Activated CD8-positive, alpha-beta T cell treated with anti-CD3 and anti-CD28 coated beads, Interleukin-2, amount 10 ng/mL, durations not matched to agents 7 days and 5 days (primary cell): ENCODE data around the gene SOCS2. TPM values are rescaled to one million over a fixed set of nuclear protein-coding genes. Genes with fewer than 3 reads are reported as not detected.
A peak's percentile ranks its signal among the peaks of the same experiment; 100 is the strongest.

Experiments used
- ATAC-seq: fragments of 150-1000 bp; cut with Tn5 transposase; one replicate; pipeline ENCODE4 v1.10.0; 2021; ENCODE audit warnings: moderate library complexity
- CTCF ChIA-PET: fragments of 350-600 bp; sonication (Branson Sonifier 250); formaldehyde crosslinking; loops from one replicate; lab custom pipeline; 2021; ENCODE audit warnings: antibody characterized with exemption; lab: Charles Lee
- POLR2A ChIA-PET: fragments of 350-600 bp; sonication (Branson Sonifier 250); formaldehyde crosslinking; loops from one replicate; lab custom pipeline; 2021; ENCODE audit warnings: antibody characterized with exemption; lab: Charles Lee
- DNase-seq: peaks from one replicate; pipeline ENCODE4 v3.0.0-alpha.2; 2020
- H3K27ac Mint-ChIP-seq: one replicate; pipeline ENCODE4 v1.8.0; 2021; ENCODE audit warnings: mild to moderate bottlenecking, mixed read lengths
- H3K27me3 Mint-ChIP-seq: one replicate; pipeline ENCODE4 v1.8.0; 2021; ENCODE audit warnings: low read depth, mixed read lengths
- H3K36me3 Mint-ChIP-seq: one replicate; pipeline ENCODE4 v1.8.0; 2021; ENCODE audit warnings: low read depth, mixed read lengths
- H3K4me1 Mint-ChIP-seq: one replicate; pipeline ENCODE4 v1.8.0; 2021; ENCODE audit warnings: low read depth, mixed read lengths
- H3K4me3 Mint-ChIP-seq: one replicate; pipeline ENCODE4 v1.8.0; 2021; ENCODE audit warnings: mild to moderate bottlenecking, mixed read lengths
- H3K9me3 Mint-ChIP-seq: one replicate; pipeline ENCODE4 v1.8.0; 2022; ENCODE audit warnings: mixed read lengths; ENCODE audit not compliant: insufficient read depth
- total RNA-seq, 2 experiments: library from RNA; stranded (reverse); gene quantifications; one replicate each; pipeline ENCODE4 v1.2.3, GENCODE V29; 2021

The SOCS2 gene
- total RNA-seq, 2 experiments from 2014 or later, result 33.7 to 39.0 TPM

GRCh38 chr12:93595351-93595750 is 22.9 kb downstream of the SOCS2 start:
- POLR2A ChIA-PET, result interaction anchor here (1.0 kb wide), 1 partner anchor 81 kb away, joined by 3 read pairs; no protein-coding TSS in a partner anchor
- ATAC-seq (no peak), DNase-seq (no peak)
- Mint-ChIP-seq H3K36me3 (no peaks in the 10 kb centered on the region), H3K9me3 (no peaks in the 10 kb centered on the region), H3K27me3 (peaks cover 51% of the 10 kb centered on the region), H3K27ac (no peak overlapping the region), H3K4me1 (peaks cover 12% of the 10 kb centered on the region), H3K4me3 (no peak overlapping the region)
- CTCF ChIA-PET, result interaction anchor here (0.9 to 3.4 kb wide), 2 partner anchors 15 to 507 kb away, joined by 3 to 14 read pairs; no protein-coding TSS in a partner anchor

- Mint-ChIP-seq H3K36me3 (no peaks in the 10 kb centered on the region), H3K4me1 (no peaks in the 10 kb centered on the region), H3K27me3 (peaks cover 43% of the 10 kb centered on the region), H3K9me3 (no peaks in the 10 kb centered on the region), H3K4me3 (no peak overlapping the region), H3K27ac (no peak overlapping the region)
- DNase-seq, result no peak
- ChIA-PET POLR2A (no interaction called here), CTCF (interaction anchor here (1.2 kb wide), 1 partner anchor 504 kb away, joined by 3 read pairs; no protein-coding TSS in a partner anchor)
- ATAC-seq, result no peak
These were observed 25.1 kb downstream of the SOCS2 start for GRCh38 chr12:93597608-93598007.

- POLR2A ChIA-PET, result no interaction called here
These were observed 26.7 kb downstream of the SOCS2 start for GRCh38 chr12:93599192-93599591.

GRCh38 chr12:93601591-93601990 is 29.1 kb downstream of the SOCS2 start:
- no peak overlapping the region for H3K4me3 Mint-ChIP-seq
- no peaks in the 10 kb centered on the region for H3K9me3 Mint-ChIP-seq
- ATAC-seq, result no peak
- H3K27ac Mint-ChIP-seq, result no peak overlapping the region
- no peaks in the 10 kb centered on the region for H3K36me3 Mint-ChIP-seq
- H3K27me3 Mint-ChIP-seq, result peaks cover 19% of the 10 kb centered on the region
- POLR2A ChIA-PET, result no interaction called here
- CTCF ChIA-PET, result no interaction called here
- DNase-seq, result no peak
- H3K4me1 Mint-ChIP-seq, result peaks cover 1% of the 10 kb centered on the region

More at GRCh38 chr12:93599192-93599591, 26.7 kb downstream of the SOCS2 start:
- no peak overlapping the region for H3K27ac Mint-ChIP-seq
- CTCF ChIA-PET, result no interaction called here
- no peak for ATAC-seq
- no peaks in the 10 kb centered on the region for H3K9me3 Mint-ChIP-seq
- no peak for DNase-seq
- H3K4me3 Mint-ChIP-seq, result no peak overlapping the region
- H3K4me1 Mint-ChIP-seq, result peaks cover 1% of the 10 kb centered on the region
- no peaks in the 10 kb centered on the region for H3K36me3 Mint-ChIP-seq
- H3K27me3 Mint-ChIP-seq, result peaks cover 32% of the 10 kb centered on the region

- CTCF ChIA-PET, result interaction anchor here (0.9 to 1.3 kb wide), 3 partner anchors 11 to 499 kb away, joined by 3 to 5 read pairs (median 3); no protein-coding TSS in a partner anchor
- H3K36me3 Mint-ChIP-seq, result no peaks in the 10 kb centered on the region
- ATAC-seq (no peak), DNase-seq (no peak)
- H3K27ac Mint-ChIP-seq, result no peak overlapping the region
- H3K27me3 Mint-ChIP-seq, result peaks cover 12% of the 10 kb centered on the region
- POLR2A ChIA-PET, result no interaction called here
- H3K4me1 Mint-ChIP-seq, result peaks cover 1% of the 10 kb centered on the region
- H3K9me3 Mint-ChIP-seq, result no peaks in the 10 kb centered on the region
- no peak overlapping the region for H3K4me3 Mint-ChIP-seq
These were observed 30.6 kb downstream of the SOCS2 start for GRCh38 chr12:93602897-93603668.

- POLR2A ChIA-PET, result no interaction called here
These were observed 31.3 kb downstream of the SOCS2 start for GRCh38 chr12:93603762-93604161.

GRCh38 chr12:93608313-93608712 is 35.8 kb downstream of the SOCS2 start:
- ATAC-seq, result no peak
- ChIA-PET POLR2A (no interaction called here), CTCF (no interaction called here)
- Mint-ChIP-seq H3K4me1 (peaks cover 1% of the 10 kb centered on the region), H3K9me3 (no peaks in the 10 kb centered on the region), H3K27me3 (peaks cover 25% of the 10 kb centered on the region), H3K4me3 (no peak overlapping the region), H3K36me3 (no peaks in the 10 kb centered on the region), H3K27ac (no peak overlapping the region)
- DNase-seq, result no peak

More at GRCh38 chr12:93603762-93604161, 31.3 kb downstream of the SOCS2 start:
- Mint-ChIP-seq H3K27ac (no peak overlapping the region), H3K4me1 (peaks cover 1% of the 10 kb centered on the region), H3K27me3 (peaks cover 9% of the 10 kb centered on the region), H3K9me3 (no peaks in the 10 kb centered on the region), H3K36me3 (no peaks in the 10 kb centered on the region), H3K4me3 (no peak overlapping the region)
- DNase-seq, result no peak
- no peak for ATAC-seq
- CTCF ChIA-PET, result interaction anchor here (0.9 to 1.3 kb wide), 3 partner anchors 10 to 498 kb away, joined by 3 to 5 read pairs (median 3); no protein-coding TSS in a partner anchor

- no peak for DNase-seq
- POLR2A ChIA-PET, result no interaction called here
- CTCF ChIA-PET, result interaction anchor here (1.0 kb wide), 1 partner anchor 40 kb away, joined by 3 read pairs; no protein-coding TSS in a partner anchor
- Mint-ChIP-seq H3K36me3 (no peaks in the 10 kb centered on the region), H3K9me3 (no peaks in the 10 kb centered on the region), H3K27me3 (peaks cover 26% of the 10 kb centered on the region), H3K4me3 (no peak overlapping the region), H3K4me1 (no peaks in the 10 kb centered on the region), H3K27ac (no peak overlapping the region)
- ATAC-seq, result no peak
These were observed 37.1 kb downstream of the SOCS2 start for GRCh38 chr12:93609281-93610192.

- Mint-ChIP-seq H3K9me3 (no peaks in the 10 kb centered on the region), H3K36me3 (no peaks in the 10 kb centered on the region), H3K4me3 (no peak overlapping the region), H3K27ac (no peak overlapping the region), H3K27me3 (peaks cover 22% of the 10 kb centered on the region), H3K4me1 (no peaks in the 10 kb centered on the region)
- ATAC-seq, result no peak
- DNase-seq, result peak; percentile 5
- CTCF ChIA-PET, result no interaction called here
- POLR2A ChIA-PET, result no interaction called here
These were observed 40.3 kb downstream of the SOCS2 start for GRCh38 chr12:93612776-93613175.

- no peaks in the 10 kb centered on the region for H3K36me3 Mint-ChIP-seq
- no peaks in the 10 kb centered on the region for H3K9me3 Mint-ChIP-seq
- peaks cover 21% of the 10 kb centered on the region for H3K27me3 Mint-ChIP-seq
- no peaks in the 10 kb centered on the region for H3K4me1 Mint-ChIP-seq
- ATAC-seq (no peak), DNase-seq (no peak)
- ChIA-PET CTCF (no interaction called here), POLR2A (no interaction called here)
- H3K27ac Mint-ChIP-seq, result no peak overlapping the region
- H3K4me3 Mint-ChIP-seq, result no peak overlapping the region
These were observed 42.6 kb downstream of the SOCS2 start for GRCh38 chr12:93614917-93615596.

- no peak overlapping the region for H3K27ac Mint-ChIP-seq
- H3K27me3 Mint-ChIP-seq, result peaks cover 18% of the 10 kb centered on the region
- H3K9me3 Mint-ChIP-seq, result no peaks in the 10 kb centered on the region
- no peaks in the 10 kb centered on the region for H3K36me3 Mint-ChIP-seq
- no peak overlapping the region for H3K4me3 Mint-ChIP-seq
- DNase-seq, result no peak
- ChIA-PET POLR2A (no interaction called here), CTCF (no interaction called here)
- no peak for ATAC-seq
- H3K4me1 Mint-ChIP-seq, result no peaks in the 10 kb centered on the region
These were observed 44.2 kb downstream of the SOCS2 start for GRCh38 chr12:93616584-93617101.
